Kidney epithelial cell (primary cell): ENCODE data around the gene BANF1. TPM values are rescaled to one million over a fixed set of nuclear protein-coding genes. Genes with fewer than 3 reads are reported as not detected.
"Not testable (repeated sequence)": the region's sequence is repeated elsewhere in the genome, so short reads cannot be mapped to it uniquely, and the experiment has no call there.

Experiments used
- DNase-seq: peaks from one replicate; pipeline ENCODE4 v3.0.0-alpha.2; 2010; ENCODE audit warnings: low read depth
- H3K27me3 ChIP-seq: 2 replicates; pipeline ENCODE4 v1.6.0; 2011; ENCODE audit warnings: low read length; ENCODE audit not compliant: control insufficient read depth, insufficient read depth
- H3K36me3 ChIP-seq: 2 replicates; pipeline ENCODE4 v1.5.1; 2011; ENCODE audit warnings: low read length; ENCODE audit not compliant: control insufficient read depth, insufficient read depth
- H3K4me3 ChIP-seq: 2 replicates; pipeline ENCODE4 v1.5.1; 2011; ENCODE audit warnings: low read depth, mild to moderate bottlenecking, control low read depth, low read length
- total RNA-seq: library from RNA; depleted of rRNA; stranded (reverse); fragments of >200 nt; gene quantifications from 2 replicates; pipeline ENCODE4 v1.2.3, GENCODE V29; 2015
- TF ChIP-seq, protein P1 (sequence below): IDR thresholded peaks from 2 replicates; pipeline ENCODE4 v1.5.1; 2011; ENCODE audit warnings: mild to moderate bottlenecking, moderate library complexity, low read length, control low read depth, inconsistent platforms; ENCODE audit not compliant: insufficient read depth, poor library complexity, severe bottlenecking

Gene BANF1
- total RNA-seq, 1 donor from 2014 or later: 73.8 TPM

DNA sequence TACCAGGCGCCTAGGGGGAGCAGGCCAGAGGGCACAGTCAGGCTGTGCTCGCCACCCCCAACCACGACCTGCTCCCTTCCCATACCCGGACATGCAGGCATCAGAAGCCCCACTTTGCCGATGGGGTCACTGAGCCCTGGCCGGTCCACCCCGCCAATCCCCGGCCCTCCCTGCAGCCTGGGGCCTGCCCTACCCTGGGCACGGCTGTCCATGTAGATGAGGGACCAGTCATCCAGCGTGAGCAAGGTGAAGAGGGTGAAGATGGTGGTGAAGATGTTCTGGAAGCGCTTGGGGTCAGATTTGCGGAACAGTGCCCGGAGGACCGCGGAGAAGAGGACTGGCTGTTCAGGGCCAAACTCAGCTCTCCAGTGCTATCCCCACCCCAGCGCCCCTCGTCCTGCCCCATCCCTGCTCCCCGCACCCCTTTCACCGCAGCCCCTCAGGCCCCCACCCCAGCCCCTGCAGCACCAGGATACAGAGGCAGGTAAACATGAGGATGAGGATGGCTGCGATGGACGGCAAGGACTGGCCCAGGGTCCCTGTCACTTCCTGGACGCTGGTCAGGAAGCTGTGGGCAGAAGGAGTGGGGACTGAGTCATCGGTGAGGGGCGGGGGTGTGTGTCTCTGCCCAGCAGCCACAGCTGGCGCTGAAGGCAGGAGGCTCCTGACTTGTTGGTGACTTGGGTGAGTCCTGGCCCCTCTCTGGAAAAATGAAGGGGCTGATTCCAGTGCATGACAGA, 18.5 kb downstream of the BANF1 start:
- peak; percentile 63 for DNase-seq
- no peaks in the 10 kb centered on the region for H3K36me3 ChIP-seq
- peaks cover 4% of the 10 kb centered on the region for H3K27me3 ChIP-seq
- H3K4me3 ChIP-seq: no peak overlapping the region
- TF ChIP-seq, protein P1, sequence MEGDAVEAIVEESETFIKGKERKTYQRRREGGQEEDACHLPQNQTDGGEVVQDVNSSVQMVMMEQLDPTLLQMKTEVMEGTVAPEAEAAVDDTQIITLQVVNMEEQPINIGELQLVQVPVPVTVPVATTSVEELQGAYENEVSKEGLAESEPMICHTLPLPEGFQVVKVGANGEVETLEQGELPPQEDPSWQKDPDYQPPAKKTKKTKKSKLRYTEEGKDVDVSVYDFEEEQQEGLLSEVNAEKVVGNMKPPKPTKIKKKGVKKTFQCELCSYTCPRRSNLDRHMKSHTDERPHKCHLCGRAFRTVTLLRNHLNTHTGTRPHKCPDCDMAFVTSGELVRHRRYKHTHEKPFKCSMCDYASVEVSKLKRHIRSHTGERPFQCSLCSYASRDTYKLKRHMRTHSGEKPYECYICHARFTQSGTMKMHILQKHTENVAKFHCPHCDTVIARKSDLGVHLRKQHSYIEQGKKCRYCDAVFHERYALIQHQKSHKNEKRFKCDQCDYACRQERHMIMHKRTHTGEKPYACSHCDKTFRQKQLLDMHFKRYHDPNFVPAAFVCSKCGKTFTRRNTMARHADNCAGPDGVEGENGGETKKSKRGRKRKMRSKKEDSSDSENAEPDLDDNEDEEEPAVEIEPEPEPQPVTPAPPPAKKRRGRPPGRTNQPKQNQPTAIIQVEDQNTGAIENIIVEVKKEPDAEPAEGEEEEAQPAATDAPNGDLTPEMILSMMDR: no peak

DNA sequence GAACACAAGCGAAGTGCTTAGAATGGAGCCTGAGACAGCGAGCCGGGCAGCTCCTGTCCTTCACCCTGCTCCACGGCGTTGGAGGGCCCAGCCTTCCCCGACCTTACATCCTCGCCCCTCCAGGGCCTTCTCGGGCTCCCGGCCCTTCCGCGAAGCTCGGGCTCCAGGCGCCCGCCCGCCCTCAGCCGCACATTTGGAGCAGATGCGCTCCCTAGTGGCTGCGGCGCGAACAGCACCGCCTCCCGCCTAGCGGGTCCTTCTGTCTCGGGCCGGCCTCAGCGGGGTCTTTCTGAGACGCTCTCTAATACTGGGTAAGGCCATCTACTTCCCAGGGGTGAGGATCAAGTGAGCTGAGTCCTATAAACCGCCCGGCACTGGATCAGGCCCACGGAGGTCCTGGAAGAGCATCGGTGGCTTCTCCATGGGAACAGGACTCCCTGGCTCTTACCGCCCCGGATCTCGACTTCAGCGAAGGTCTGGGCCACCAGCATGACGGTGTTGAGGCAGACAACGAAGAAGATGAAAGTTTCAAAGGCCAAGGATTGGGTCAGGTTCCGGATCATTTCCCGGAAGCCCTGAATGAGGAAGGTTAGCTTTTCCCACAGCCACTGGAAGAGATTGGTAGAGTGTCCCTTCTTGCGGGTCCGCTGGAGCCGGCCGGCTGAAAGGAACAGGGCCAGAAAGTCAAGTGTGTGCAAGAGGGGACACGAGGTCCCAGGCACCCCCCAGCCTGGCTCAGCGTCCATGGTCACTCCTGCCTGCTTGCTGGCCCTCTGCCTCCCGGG, 20.3 kb downstream of the BANF1 start:
- Histone ChIP-seq H3K27me3 (peaks cover 4% of the 10 kb centered on the region), H3K36me3 (no peaks in the 10 kb centered on the region), H3K4me3 (no peak overlapping the region)
- TF ChIP-seq, protein P1: peak; percentile 95
- no peak for DNase-seq

DNA sequence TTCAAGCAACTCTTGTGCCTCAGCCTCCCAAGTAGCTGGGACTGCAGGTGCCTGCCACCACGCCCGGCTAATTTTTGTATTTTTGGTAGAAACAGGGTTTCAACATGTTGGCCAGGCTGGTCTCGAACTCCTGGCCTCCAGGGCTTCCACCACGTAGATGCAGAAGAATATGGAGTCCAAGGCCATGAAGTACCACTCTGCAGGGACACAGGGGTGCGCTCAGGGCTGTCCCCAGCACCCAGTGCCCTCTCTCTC, 20.8 kb downstream of the BANF1 start:
- not testable (repeated sequence) for H3K27me3 ChIP-seq, DNase-seq, H3K4me3 ChIP-seq, H3K36me3 ChIP-seq

DNA sequence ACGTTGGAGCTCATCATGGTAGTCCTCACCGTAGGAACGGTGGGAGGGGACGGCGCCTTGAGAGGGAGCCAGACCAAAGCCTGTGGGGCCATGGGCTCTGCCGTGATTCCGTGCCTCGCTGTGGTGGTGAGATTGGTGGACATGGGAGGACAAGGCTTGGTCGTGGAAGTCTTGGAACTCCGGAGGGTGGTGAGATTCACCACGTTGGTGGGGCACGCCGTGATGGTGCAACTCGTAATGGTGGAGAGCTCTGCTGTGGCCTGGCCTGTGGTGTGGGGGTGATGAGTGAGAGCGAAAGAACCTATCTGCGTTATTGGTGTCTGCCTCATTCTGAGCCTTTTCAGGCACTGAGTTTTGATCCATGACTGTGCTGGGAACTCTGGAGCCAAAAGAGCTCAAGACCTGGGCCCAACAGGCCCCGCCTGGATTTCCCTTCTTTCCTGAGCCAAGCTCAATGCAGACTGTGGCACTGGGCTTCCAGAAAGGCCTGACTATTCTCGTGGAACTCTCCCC, 23.8 kb downstream of the BANF1 start, which contains the start of gene CATSPER1:
Gene CATSPER1, minus strand, starts transcription at position 463 of the 513 bp plus-strand sequence. Its CDS starts 100 bp downstream, at position 363.
- H3K4me3 ChIP-seq: no peak within 1 kb of the TSS
- TF ChIP-seq, protein P1: no peak
- peaks cover 4% of the 10 kb centered on the region for H3K27me3 ChIP-seq
- no peak for DNase-seq
- no peaks in the 10 kb centered on the region for H3K36me3 ChIP-seq

DNA sequence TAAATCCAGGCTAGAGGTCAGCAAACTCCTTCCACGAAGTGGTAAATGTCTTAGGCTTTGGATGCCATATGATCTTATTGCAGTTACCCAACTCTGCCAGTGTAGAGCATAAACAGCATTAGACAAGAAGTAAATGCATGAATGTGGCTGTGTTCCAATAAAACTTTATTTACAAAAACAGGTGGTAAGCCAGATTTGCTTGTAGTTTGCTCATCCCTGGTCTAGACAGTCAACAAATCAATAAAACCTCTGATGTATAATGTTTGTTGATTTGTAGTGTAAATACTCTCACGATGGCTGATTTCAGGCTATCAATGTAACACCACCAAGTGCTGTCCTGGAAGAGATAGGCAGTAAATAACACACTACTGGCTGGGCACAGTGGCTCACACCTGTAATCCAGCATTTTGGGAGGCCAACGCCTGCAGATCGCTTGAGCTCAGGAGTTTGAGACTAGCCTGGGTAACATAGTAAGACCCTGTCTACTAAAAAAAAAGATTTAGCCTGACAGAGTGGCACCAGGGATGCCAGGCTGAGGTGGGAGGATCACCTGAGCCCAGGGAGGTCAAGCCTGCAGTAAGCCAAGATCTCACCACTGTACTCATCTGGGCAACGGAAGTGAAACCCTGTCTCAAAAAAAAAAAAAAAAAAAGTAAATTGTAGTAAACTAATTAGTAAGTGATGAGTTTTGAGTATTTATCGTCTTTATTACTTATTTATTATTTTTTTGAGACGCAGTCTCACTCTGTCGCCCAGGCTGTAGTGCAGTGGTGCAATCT, 30.8 kb downstream of the BANF1 start:
- no peaks in the 10 kb centered on the region for H3K36me3 ChIP-seq
- no peaks in the 10 kb centered on the region for H3K27me3 ChIP-seq
- no peak for DNase-seq

More for the DNA sequence above, 30.8 kb downstream of the BANF1 start:
- no peak overlapping the region for H3K4me3 ChIP-seq
- TF ChIP-seq, protein P1: no peak
